Caco-2 (cell line): Measurements from ENCODE around the gene ZNF501. TPM values are rescaled to one million over a fixed set of nuclear protein-coding genes. Genes with fewer than 3 reads are reported as not detected.

ENCODE experiments used
- BruUV-seq: library from RNA; stranded (reverse); fragments of 400-500 nt; replicated peaks from 2 replicates; lab custom pipeline; 2021; lab: Mats Ljungman, UMichigan
- CTCF ChIA-PET: fragments of 300-600 bp; sonication (Branson Sonifier 250); formaldehyde crosslinking; loops from one replicate; lab custom pipeline; 2022; ENCODE audit warnings: antibody characterized with exemption; lab: Charles Lee
- POLR2A ChIA-PET: fragments of 300-600 bp; sonication (Branson Sonifier 250); formaldehyde crosslinking; loops from one replicate; lab custom pipeline; 2022; ENCODE audit warnings: antibody characterized with exemption; lab: Charles Lee
- DNase-seq, 2 experiments: peaks; one replicate each; pipeline versions ENCODE4 v3.0.0 to v3.0.0-alpha.2; 2020 to 2022
- H3K27me3 ChIP-seq: replicated peaks from 2 replicates; pipeline ENCODE4 v1.6.0; 2011; ENCODE audit warnings: low read length; ENCODE audit not compliant: control insufficient read depth, insufficient read depth
- H3K36me3 ChIP-seq: 2 replicates; pipeline ENCODE4 v1.5.1; 2011; ENCODE audit warnings: low read length; ENCODE audit not compliant: control insufficient read depth, insufficient read depth
- H3K4me1 ChIP-seq: fragments of 250-450 bp; sonication (Bioruptor Pico); 2 replicates; pipeline ENCODE4 v1.5.1; 2020; ENCODE audit warnings: mild to moderate bottlenecking
- H3K4me3 ChIP-seq: 2 replicates; pipeline ENCODE4 v1.5.1; 2011; ENCODE audit warnings: low read depth, mild to moderate bottlenecking, control low read depth, low read length
- H3K9me3 ChIP-seq: fragments of 250-450 bp; sonication (Bioruptor Pico); 2 replicates; pipeline ENCODE4 v1.5.1; 2020; ENCODE audit warnings: mild to moderate bottlenecking, moderate library complexity
- H3K27ac Mint-ChIP-seq: one replicate; pipeline ENCODE4 v1.8.0; 2022; ENCODE audit warnings: mixed read lengths; ENCODE audit not compliant: unreplicated experiment
- H3K27me3 Mint-ChIP-seq: one replicate; pipeline ENCODE4 v1.8.0; 2022; ENCODE audit warnings: mixed read lengths; ENCODE audit not compliant: insufficient read depth, unreplicated experiment
- H3K36me3 Mint-ChIP-seq: one replicate; pipeline ENCODE4 v1.8.0; 2022; ENCODE audit warnings: mild to moderate bottlenecking, mixed read lengths; ENCODE audit not compliant: insufficient read depth, unreplicated experiment
- H3K4me1 Mint-ChIP-seq: one replicate; pipeline ENCODE4 v1.8.0; 2022; ENCODE audit warnings: low read depth, mixed read lengths; ENCODE audit not compliant: unreplicated experiment
- H3K4me3 Mint-ChIP-seq: one replicate; pipeline ENCODE4 v1.8.0; 2022; ENCODE audit warnings: mild to moderate bottlenecking, moderate library complexity, mixed read lengths; ENCODE audit not compliant: unreplicated experiment
- H3K9me3 Mint-ChIP-seq: one replicate; pipeline ENCODE4 v1.8.0; 2022; ENCODE audit warnings: mixed read lengths; ENCODE audit not compliant: unreplicated experiment
- CTCF ChIP-seq, 2 experiments: fragments of 200-600 bp in 1 of 2; IDR thresholded peaks; 1 replicate in 1 of 2; 2 replicates in 1 of 2; pipeline versions ENCODE4 v1.5.1 to v1.8.0; 2011 to 2022; ENCODE audit warnings: antibody characterized with exemption in 1 of 2, control low read depth in 1 of 2, inconsistent platforms in 1 of 2, low read depth in 1 of 2, low read length in 1 of 2, mild to moderate bottlenecking in 1 of 2, moderate library complexity in 1 of 2; ENCODE audit not compliant: insufficient read depth in 1 of 2, severe bottlenecking in 1 of 2, unreplicated experiment in 1 of 2
- intact Hi-C: fragments of 100-400 bp; cut with micrococcal nuclease; formaldehyde crosslinking; loops from one replicate; pipeline ENCODE4 v1.10.0; 2022; ENCODE audit not compliant: unreplicated experiment
- total RNA-seq: library from RNA; stranded (reverse); gene quantifications from 2 replicates; pipeline ENCODE4 v1.2.3, GENCODE V29; 2022

The ZNF501 gene
- total RNA-seq, 1 experiment from 2014 or later, result 3.3 TPM

- Mint-ChIP-seq H3K36me3 (peaks cover 44% of the 10 kb centered on the region), H3K4me1 (no peaks in the 10 kb centered on the region), H3K4me3 (no peak overlapping the region), H3K9me3 (peaks cover 25% of the 10 kb centered on the region), H3K27me3 (no peaks in the 10 kb centered on the region), H3K27ac (no peak overlapping the region)
- H3K27me3 ChIP-seq, result no peaks in the 10 kb centered on the region
- H3K4me1 ChIP-seq, result no peaks in the 10 kb centered on the region
- no peak for DNase-seq
- intact Hi-C loops, result no loop called here
- no peak overlapping the region for H3K4me3 ChIP-seq
- BruUV-seq, result no TSS peak
- peaks cover 22% of the 10 kb centered on the region; the same call in 1 of the 2 replicates for H3K9me3 ChIP-seq
- peaks cover 2% of the 10 kb centered on the region for H3K36me3 ChIP-seq
- no peak for TF ChIP-seq CTCF (IDR thresholded peaks at IDR 0.05; ENCODE audit: insufficient read depth in 1 of 2, low read depth in 1 of 2, low read length in 1 of 2, severe bottlenecking in 1 of 2, unreplicated experiment in 1 of 2)
- ChIA-PET POLR2A (no interaction called here), CTCF (no interaction called here)
These were observed 42.6 kb downstream of the ZNF501 start for GRCh38 chr3:44772099-44772442.

GRCh38 chr3:44782891-44783290 lies 53.5 kb downstream of the ZNF501 start:
- TF ChIP-seq CTCF (IDR thresholded peaks at IDR 0.05; ENCODE audit: insufficient read depth in 1 of 2, low read depth in 1 of 2, low read length in 1 of 2, severe bottlenecking in 1 of 2, unreplicated experiment in 1 of 2), result no peak
- Histone ChIP-seq H3K9me3 (no peaks in the 10 kb centered on the region), H3K4me3 (no peak overlapping the region), H3K36me3 (no peaks in the 10 kb centered on the region), H3K27me3 (no peaks in the 10 kb centered on the region), H3K4me1 (no peaks in the 10 kb centered on the region)
- Mint-ChIP-seq H3K4me1 (no peaks in the 10 kb centered on the region), H3K9me3 (no peaks in the 10 kb centered on the region), H3K27ac (no peak overlapping the region), H3K36me3 (peaks cover 57% of the 10 kb centered on the region), H3K27me3 (no peaks in the 10 kb centered on the region), H3K4me3 (no peak overlapping the region)
- no peak for DNase-seq
- intact Hi-C loops, result no loop called here
- POLR2A ChIA-PET, result no interaction called here
- no TSS peak for BruUV-seq
- CTCF ChIA-PET, result no interaction called here

Other genes with a start within 250 kb of the ZNF501 start
- not detected in 2 replicates for gene ZKSCAN7, start 174.4 kb upstream of the ZNF501 start, total RNA-seq
- not detected in 2 replicates for gene ZNF660, start 144.7 kb upstream of the ZNF501 start, total RNA-seq
- gene ZNF197, start 104.6 kb upstream of the ZNF501 start, total RNA-seq, result 10.5 and 10.6 TPM in 2 replicates
- gene ZNF35, start 80.9 kb upstream of the ZNF501 start, total RNA-seq, result 12.0 and 14.7 TPM in 2 replicates
- gene ZNF502, start 17.0 kb upstream of the ZNF501 start, total RNA-seq, result 2.0 TPM in 2 replicates
- gene KIAA1143, start 32.0 kb downstream of the ZNF501 start, total RNA-seq, result 29.0 and 29.8 TPM in 2 replicates
- gene KIF15, start 32.2 kb downstream of the ZNF501 start, total RNA-seq, result 22.4 and 25.3 TPM in 2 replicates
- gene TMEM42, start 132.3 kb downstream of the ZNF501 start, total RNA-seq, result 8.0 and 8.8 TPM in 2 replicates
- gene TGM4, start 145.0 kb downstream of the ZNF501 start, total RNA-seq, result not detected in 2 replicates
- gene ZDHHC3, start 246.5 kb downstream of the ZNF501 start, total RNA-seq, result 68.4 and 71.3 TPM in 2 replicates
- gene EXOSC7, start 246.6 kb downstream of the ZNF501 start, total RNA-seq, result 70.9 and 73.8 TPM in 2 replicates